DND-41 (cell line): ENCODE results near the gene GNB2.

ENCODE experiments used
- ATAC-seq: fragments of 200-7000 bp; cut with Tn5 transposase; 3 replicates; pipeline ENCODE4 v1.9.1; 2021; ENCODE audit warnings: low read depth; ENCODE audit not compliant: insufficient read depth
- DNase-seq: peaks from one replicate; pipeline ENCODE4 v3.0.0-alpha.2; 2020
- H2AFZ ChIP-seq: 2 replicates; pipeline ENCODE4 v1.6.0; 2012; ENCODE audit warnings: low read depth, low read length
- H3K27ac ChIP-seq: 2 replicates; pipeline ENCODE4 v1.5.1; 2012; ENCODE audit warnings: low read length, inconsistent platforms
- H3K27me3 ChIP-seq: fragments of 200-600 bp; sonication (generic); 2 replicates; pipeline ENCODE4 v1.6.0; 2012; ENCODE audit warnings: low read length, mild to moderate bottlenecking, inconsistent platforms; ENCODE audit not compliant: insufficient read depth, poor library complexity
- H3K36me3 ChIP-seq: 2 replicates; pipeline ENCODE4 v1.5.1; 2012; ENCODE audit warnings: low read length, inconsistent platforms; ENCODE audit not compliant: insufficient read depth
- H3K4me1 ChIP-seq: 2 replicates; pipeline ENCODE4 v1.5.1; 2012; ENCODE audit warnings: mild to moderate bottlenecking, low read length; ENCODE audit not compliant: insufficient read depth
- H3K4me2 ChIP-seq: 2 replicates; pipeline ENCODE4 v1.6.0; 2012; ENCODE audit warnings: mild to moderate bottlenecking, moderate library complexity, low read length, inconsistent platforms; ENCODE audit not compliant: insufficient read depth
- H3K4me3 ChIP-seq, 2 experiments: fragments of 200-600 bp in 1 of 2; shearing (Covaris generic) in 1 of 2; 2 replicates each; pipeline ENCODE4 v1.5.1; 2012 to 2016; ENCODE audit warnings: inconsistent platforms in 2 of 2, low read length in 2 of 2, mild to moderate bottlenecking in 2 of 2, low read depth in 1 of 2, moderate library complexity in 1 of 2
- H3K79me2 ChIP-seq: 2 replicates; pipeline ENCODE4 v1.6.0; 2012; ENCODE audit warnings: low read length, inconsistent platforms; ENCODE audit not compliant: insufficient read depth
- H3K9ac ChIP-seq: 2 replicates; pipeline ENCODE4 v1.6.0; 2012; ENCODE audit warnings: low read depth, mild to moderate bottlenecking, inconsistent platforms, low read length, moderate library complexity
- H3K9me3 ChIP-seq: 2 replicates; pipeline ENCODE4 v1.5.1; 2012; ENCODE audit warnings: low read length, moderate library complexity, mild to moderate bottlenecking, inconsistent platforms; ENCODE audit not compliant: insufficient read depth, severe bottlenecking
- H4K20me1 ChIP-seq: 2 replicates; pipeline ENCODE4 v1.6.0; 2012; ENCODE audit warnings: low read length; ENCODE audit not compliant: insufficient read depth
- CTCF ChIP-seq: IDR thresholded peaks from 2 replicates; pipeline ENCODE4 v1.5.1; 2012; ENCODE audit warnings: borderline replicate concordance, low read length, moderate library complexity, mild to moderate bottlenecking; ENCODE audit not compliant: poor library complexity, severe bottlenecking; ENCODE audit errors: extremely low read depth
- EZH2 ChIP-seq: IDR thresholded peaks from 3 replicates; pipeline ENCODE4 v1.6.1; 2012; ENCODE audit warnings: borderline replicate concordance, low read depth, mild to moderate bottlenecking, moderate library complexity, low read length, inconsistent platforms; ENCODE audit not compliant: severe bottlenecking

Gene GNB2

GRCh38 chr7:100673942-100674410 is 436 bp downstream of the GNB2 start:
- ATAC-seq (peak; percentile 0; the same call in 1 of the 3 replicates), DNase-seq (peak; percentile 60)
- H3K9me3 ChIP-seq = no peaks in the 10 kb centered on the region
- peaks cover 46% of the 10 kb centered on the region for H3K79me2 ChIP-seq
- H3K4me1 ChIP-seq = peaks cover 22% of the 10 kb centered on the region
- H3K36me3 ChIP-seq = peaks cover 28% of the 10 kb centered on the region
- peak overlapping the region; percentile 82 for H2AFZ ChIP-seq
- peak overlapping the region; percentile 91 for H3K9ac ChIP-seq
- H3K27ac ChIP-seq = peak overlapping the region; percentile 89
- peak overlapping the region; percentile 94 for H3K4me2 ChIP-seq
- H3K4me3 ChIP-seq = peak overlapping the region; percentile 88 to 98; a peak in 3 of 4 replicates
- no peaks in the 10 kb centered on the region for H3K27me3 ChIP-seq
- peaks cover 44% of the 10 kb centered on the region for H4K20me1 ChIP-seq
- no peak for TF ChIP-seq CTCF
- TF ChIP-seq EZH2 = no peak

GRCh38 chr7:100674411-100675104 is 1.0 kb downstream of the GNB2 start:
- H2AFZ ChIP-seq = peak overlapping the region; percentile 82; the same call in 1 of the 2 replicates
- H3K9ac ChIP-seq = peak overlapping the region; percentile 91
- peak overlapping the region; percentile 94 for H3K4me2 ChIP-seq
- H3K27ac ChIP-seq = peak overlapping the region; percentile 89
- H3K79me2 ChIP-seq = peaks cover 49% of the 10 kb centered on the region
- ATAC-seq = peak; percentile 18
- H3K4me3 ChIP-seq = peak overlapping the region; percentile 88 to 98
- DNase-seq = peak; percentile 47
- H3K4me1 ChIP-seq = peaks cover 22% of the 10 kb centered on the region
- peaks cover 34% of the 10 kb centered on the region for H3K36me3 ChIP-seq
- no peaks in the 10 kb centered on the region for H3K9me3 ChIP-seq
- TF ChIP-seq CTCF (no peak), EZH2 (no peak)
- H3K27me3 ChIP-seq = no peaks in the 10 kb centered on the region
- peaks cover 49% of the 10 kb centered on the region for H4K20me1 ChIP-seq

- Histone ChIP-seq H3K36me3 (peaks cover 39% of the 10 kb centered on the region), H4K20me1 (peaks cover 52% of the 10 kb centered on the region), H3K27ac (peak overlapping the region; percentile 89), H3K4me3 (peak overlapping the region; percentile 88 to 98), H3K9me3 (no peaks in the 10 kb centered on the region), H2AFZ (no peak overlapping the region), H3K4me1 (peaks cover 22% of the 10 kb centered on the region), H3K79me2 (peaks cover 52% of the 10 kb centered on the region), H3K4me2 (peak overlapping the region; percentile 94), H3K9ac (peak overlapping the region; percentile 91), H3K27me3 (no peaks in the 10 kb centered on the region)
- no peak for ATAC-seq
- TF ChIP-seq CTCF (no peak), EZH2 (no peak)
- DNase-seq = no peak
These were observed 1.5 kb downstream of the GNB2 start for GRCh38 chr7:100675105-100675451.
